SKM-1 treated with dmso at 0.1 percent for 144 hours (cell line): Measurements from ENCODE around the gene SLC24A4.
A peak's percentile ranks its signal among the peaks of the same experiment; 100 is the strongest.
"Not testable (repeated sequence)": the region's sequence is repeated elsewhere in the genome, so short reads cannot be mapped to it uniquely, and the experiment has no call there.

Experiments used
- DNase-seq: peaks from one replicate; lab custom pipeline; 2025; ENCODE audit not compliant: unreplicated experiment; lab: John Stamatoyannopoulos, UW

The SLC24A4 gene

DNA sequence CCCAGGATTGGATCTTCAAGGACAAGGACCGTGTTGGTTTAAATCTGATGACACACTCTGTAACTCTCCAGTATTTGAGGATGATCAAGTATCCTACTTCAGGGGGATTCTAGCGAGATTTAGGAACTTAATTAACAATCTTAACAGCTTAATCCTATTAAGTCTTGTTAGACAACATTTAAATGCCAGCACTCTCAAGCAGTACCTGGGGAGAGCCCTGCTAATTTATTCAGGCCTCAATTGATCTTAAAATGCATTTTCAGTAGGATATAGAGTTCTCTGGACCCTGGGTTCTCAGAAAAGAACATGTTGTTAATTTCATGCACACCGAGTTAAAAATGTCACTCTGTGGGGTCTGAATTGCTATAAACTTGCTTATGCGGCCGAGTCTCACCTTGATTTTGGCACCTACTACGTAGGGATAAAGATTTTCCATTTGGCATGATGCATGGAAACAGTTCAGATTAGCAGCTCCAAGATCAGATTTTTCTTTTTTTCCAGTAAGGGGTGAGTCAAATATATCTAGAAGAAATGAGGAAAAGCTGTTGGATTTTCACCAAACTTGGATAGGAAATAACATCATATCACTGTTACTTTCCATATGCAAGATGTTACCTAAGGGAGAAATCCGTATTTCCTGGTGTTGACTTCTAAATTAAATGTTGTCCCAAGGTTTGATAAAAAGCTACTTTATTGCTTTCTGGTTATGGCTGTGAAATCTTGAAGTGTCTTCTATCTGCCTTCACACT is 76.1 kb downstream of the SLC24A4 start:
- DNase-seq, result no peak

DNA sequence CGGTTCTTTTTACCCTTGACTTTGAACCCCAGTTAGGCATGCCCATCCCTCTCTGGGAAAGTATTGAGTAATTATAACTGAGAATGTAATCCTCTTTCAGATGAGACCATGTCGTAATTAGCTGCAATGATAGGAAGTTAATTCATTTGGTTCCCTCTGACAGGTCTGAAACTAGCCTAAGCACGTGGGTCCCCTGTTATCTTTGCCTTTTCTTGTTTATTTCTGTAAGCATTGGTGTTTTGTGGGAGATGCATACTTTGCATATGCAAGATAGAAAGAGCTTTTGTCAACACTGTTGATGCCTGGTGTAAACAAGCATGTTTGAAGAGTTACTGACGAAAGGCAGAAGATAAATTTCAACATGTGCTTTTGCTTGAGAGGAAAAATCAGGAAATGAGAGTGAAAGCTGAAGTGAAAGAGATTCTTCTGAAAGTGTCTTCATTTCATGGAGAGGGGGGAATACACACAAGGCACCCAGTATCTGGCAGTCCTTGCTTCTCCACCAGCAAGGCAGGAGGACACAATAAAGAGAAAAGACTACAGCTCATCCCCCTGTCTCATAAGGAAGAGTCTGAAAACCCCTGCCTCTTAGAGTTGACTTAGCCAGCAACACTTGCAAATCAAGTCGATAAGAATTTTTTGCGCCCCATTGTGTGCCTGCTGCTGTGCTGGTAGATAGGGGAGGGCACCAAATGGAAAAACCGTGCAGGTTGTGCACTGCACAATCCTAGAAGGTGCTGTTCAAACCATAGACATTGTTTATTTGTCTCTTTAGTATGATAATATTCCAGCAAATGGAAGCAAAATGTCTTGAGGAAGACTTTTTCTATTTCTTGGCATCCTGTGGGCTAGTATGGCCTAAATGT is 77.8 kb downstream of the SLC24A4 start:
- DNase-seq, result peak; percentile 75

DNA sequence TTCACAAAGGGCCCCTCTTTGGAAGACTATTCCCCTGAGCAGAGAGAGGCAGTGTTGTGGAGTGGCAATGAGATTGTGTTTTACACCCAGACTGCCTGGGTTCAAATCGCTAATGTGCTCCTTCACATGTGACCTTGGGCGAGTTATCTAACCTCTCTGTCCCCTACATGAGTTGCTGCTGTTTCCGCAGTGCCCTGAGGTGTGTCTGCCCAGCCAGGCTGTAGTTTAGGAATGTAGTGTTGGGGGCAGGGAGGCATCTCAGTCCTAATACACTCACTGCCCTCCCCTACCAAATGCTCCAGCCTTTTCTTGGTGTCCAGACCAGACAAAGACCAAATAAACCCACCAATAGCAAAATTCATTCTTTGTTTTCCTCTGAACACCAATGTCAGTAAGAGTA is 78.6 kb downstream of the SLC24A4 start:
- no peak for DNase-seq

DNA sequence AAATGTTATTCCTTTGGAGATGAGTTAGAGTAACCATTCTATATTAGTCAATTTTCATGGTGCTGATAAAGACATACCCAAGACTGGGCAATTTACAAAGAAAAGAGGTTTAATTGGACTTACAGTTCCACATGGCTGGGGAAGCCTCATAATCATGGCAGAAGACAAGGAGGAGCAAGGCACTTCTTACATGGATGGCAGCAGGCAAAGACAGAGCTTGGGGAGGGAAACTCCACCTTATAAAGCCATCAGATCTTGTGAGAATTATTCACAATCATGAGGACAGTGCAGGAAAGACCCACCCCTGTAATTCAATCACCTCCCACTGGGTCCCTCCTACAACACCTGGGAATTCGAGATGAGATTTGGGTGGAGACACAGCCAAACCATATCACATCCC is 79.5 kb downstream of the SLC24A4 start:
- DNase-seq, result not testable (repeated sequence)

DNA sequence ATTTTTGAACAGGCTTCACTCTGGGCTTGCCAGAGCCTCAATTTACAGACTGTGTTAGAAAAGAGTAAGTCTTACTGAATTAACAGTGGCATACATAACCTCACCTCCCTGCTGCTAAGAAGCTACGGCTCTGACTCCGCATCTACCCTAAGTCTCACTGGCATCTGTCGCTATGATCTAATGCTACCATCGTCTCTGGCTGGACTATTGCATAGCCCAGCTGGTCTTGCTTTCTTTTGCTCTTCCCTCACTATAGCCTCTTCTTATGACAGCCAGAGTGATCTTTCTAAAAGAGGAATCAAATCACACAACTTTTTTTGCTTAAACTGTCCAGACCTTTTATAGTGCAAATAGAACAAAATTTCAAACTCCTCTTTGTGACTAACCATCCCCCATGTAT is 81.1 kb downstream of the SLC24A4 start:
- DNase-seq, result no peak

DNA sequence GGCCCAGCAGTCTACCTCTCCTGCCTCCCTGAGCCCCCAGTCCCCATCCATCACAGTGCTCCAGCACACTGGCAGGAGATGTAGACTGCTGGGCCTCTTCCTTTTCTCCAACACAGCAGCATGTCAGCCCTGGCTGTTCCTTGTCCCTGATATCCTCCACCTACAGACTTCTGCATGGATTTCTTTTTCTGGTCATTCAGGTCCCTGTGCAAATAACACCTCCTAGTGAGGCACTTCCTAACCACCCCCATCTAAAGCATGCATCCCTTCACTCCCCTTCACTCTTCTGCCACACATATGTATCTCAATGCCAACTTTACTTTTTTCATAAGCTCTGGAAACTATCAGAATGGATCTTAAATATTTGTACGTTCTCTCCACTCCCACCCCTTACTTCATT is 81.5 kb downstream of the SLC24A4 start:
- no peak for DNase-seq

DNA sequence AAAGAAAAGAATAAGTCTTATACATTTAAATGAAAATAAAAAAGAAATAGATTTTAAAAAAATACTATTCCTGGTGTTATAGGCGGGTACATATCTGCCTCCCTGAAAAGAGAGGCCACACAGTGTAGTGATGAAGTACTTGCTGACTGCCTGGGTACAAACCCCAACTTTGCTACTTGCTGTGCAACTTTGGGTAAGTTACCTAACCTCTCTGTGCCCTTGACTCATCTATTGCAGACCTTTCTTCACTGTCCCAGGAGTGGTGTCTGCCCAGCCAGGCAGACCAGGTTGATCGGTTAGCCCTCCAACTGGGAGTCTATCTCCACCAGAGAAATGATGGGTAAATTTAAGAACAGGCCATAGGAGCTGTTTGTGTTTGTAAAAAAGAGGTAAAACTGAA is 82.0 kb downstream of the SLC24A4 start:
- no peak for DNase-seq

DNA sequence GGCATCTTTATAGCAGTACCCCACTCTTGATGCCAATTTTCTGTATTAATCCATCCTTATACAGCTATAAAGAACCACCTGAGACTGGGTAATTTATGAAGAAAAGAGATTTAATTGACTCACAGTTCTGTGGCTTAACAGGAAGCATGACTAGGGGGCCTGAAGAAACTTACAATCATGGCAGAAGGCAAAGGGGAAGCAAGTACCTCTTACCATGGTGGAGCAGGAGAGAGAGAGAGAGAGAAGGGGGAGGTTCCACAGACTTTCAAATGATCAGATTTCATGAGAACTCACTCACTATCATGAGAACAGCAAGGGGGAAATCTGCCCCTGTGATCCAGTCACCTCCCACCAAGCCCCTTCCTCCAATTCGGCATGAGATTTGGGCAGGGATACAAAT is 84.4 kb downstream of the SLC24A4 start:
- DNase-seq, result peak; percentile 33

DNA sequence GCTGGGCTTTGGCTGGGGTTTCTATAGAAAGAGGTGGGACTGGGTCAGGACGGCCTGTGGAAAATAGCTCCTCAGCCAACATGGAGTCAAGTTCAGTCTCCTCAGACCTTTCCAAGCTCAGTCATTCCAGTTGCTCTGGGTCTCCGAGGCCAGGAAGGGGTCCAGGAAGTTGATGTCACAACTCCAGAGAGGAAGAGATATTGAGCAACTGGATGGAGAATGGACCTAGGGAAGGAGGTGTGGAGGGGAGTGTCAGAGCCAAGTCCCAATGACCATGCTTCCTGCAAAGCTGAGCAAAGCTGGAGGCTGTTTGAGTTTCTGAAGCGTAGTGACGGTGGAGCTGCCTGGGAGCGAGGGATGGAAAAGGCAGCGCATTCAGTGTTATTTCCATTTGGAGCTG is 86.1 kb downstream of the SLC24A4 start:
- no peak for DNase-seq

DNA sequence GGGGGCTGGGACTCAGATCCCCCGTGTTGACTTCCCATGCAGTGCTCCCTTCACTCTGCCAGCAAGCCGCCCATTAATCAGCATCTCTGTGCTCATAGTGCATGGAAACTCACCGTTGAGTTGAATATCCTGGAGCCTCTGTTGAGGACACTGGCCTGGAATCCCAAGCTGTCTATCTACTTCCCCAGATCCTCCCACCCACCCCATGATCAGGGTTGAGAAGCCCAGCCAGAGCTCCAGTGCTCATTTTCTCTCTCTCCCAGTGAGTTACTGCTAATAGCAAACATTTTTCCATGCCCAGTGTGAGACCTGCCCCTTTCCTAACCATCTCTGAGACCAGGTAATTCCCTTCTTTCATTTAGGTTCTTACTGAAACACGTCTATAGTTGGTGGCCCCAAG is 88.2 kb downstream of the SLC24A4 start:
- DNase-seq, result no peak

DNA sequence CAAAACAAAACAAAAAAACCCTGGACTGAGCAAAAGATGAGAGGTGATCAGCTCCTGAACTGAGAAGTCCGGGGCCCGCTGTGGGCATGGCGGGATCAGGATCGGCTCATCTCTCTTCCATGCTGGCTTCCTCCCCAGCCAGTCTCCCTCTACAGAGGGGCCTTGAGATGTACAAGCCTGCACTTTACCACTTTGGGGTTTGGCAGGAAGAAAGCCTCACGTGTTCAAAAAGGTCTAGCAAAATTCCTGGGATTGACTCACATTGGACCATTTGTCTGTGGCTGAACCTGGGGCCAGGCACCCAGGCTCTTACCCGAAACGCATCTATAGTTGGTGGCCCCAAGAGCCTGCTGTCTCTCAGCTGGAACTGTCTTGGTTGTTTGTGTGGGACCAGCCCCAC is 89.0 kb downstream of the SLC24A4 start:
- DNase-seq, result no peak

DNA sequence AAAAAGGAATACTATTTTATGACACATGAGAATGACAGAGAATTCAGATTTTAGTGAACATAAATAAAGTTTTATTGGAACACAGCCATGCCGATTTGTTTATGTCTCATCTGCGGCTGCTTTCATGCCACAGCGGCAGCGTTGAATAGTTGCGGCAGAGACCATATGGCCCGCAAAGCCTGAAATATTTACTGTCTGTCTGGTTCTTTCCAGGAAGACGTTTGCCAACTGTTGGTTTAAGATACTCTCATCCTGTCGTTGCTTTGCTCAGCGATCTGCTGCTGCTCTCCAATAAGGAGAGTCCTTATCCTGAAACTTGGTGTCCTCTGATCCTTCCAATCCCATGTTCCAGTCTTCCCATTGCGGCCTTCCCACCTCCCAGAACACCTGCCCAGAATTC is 89.9 kb downstream of the SLC24A4 start:
- DNase-seq, result no peak

DNA sequence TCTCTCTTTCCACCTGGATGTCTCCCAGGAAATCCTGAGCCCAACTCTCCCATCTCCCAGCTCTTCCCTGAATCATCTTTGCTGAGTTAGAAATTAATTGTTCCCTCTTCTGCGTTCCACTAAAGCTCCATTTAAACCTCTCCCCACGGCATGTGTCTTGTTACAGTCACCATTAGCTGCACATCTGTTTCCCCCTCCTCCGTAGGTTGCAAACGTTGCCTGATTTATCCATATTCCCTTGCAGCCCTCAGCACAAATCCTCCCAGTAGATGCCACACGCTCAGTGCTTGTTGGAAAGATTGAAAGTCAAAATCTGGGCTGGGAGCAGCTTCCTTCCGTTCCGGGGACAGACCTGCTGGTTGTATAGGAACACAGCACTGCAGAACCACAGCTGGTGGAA is 90.4 kb downstream of the SLC24A4 start:
- no peak for DNase-seq

DNA sequence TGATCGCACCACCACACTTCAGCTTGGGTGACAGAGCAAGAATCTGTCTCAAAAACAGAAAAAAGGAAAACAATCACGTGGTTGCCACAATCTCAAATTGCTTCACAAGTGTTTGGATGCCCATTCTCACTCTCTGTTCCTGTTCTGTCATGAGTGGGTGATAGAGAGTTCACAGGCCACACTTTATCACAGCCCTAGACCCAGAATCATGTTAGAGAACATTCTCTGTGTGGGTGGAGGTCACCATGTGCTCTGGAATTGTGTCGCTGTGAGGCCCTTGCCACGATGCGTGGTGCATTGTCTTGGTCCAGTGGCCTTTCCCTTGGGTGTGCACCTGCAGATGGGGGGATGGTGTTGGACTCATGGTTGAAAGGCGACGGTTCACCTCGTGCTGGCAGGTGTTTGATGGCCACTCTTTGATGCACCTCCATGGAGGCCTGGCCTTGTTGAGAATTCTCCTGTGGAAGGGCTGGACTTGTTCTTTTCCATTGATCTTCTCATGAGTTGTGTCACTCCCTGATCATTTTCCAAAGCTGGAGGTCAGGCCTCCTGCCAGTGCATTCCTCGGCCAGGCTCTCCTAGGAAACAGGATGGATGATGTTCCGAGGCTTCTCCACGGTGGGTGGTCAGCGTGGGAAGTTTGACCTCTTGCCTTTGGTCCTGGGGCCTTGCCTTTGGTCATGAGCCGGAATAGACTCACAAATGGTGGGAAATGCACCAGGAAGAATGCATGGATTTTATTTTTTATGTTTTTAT is 91.9 kb downstream of the SLC24A4 start:
- no peak for DNase-seq

DNA sequence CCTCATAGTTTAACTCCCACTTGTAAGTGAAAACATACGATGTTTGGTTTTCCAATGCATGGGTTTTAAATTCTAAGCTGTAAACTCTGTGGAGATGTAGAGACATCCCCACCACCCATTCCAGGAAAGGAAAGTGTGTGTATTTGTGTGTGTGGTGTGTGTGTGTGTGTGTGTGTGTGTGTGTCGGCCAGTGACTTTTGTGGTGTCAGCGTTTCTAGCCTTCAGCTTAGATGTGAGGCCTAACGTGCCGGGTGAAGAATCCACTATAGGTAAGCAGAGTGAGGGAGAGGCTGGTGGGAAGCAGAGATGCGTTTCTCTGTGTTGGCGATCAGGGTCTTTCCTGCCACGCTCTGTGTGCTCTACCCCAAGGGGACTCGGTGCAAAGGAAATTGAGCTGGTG is 93.0 kb downstream of the SLC24A4 start:
- DNase-seq, result no peak

DNA sequence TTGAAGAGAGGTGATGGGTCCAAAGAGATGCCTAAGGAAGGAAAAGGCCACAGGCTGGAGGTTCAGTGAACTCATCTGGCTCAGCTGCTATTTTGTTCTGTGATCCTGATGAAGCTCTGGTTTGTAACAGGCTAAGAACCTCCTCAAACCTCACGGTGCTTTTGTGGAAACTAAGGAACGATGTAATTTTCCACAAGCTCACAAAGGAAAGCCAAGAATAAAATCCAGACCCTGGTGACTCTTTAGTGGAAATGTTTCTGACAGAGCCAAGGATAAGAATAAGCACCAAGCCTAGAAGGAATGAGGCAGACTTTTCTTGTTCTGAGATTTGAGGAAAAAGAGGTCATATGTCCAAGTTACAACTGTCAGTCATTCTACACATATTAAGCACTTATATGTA is 93.6 kb downstream of the SLC24A4 start:
- no peak for DNase-seq

DNA sequence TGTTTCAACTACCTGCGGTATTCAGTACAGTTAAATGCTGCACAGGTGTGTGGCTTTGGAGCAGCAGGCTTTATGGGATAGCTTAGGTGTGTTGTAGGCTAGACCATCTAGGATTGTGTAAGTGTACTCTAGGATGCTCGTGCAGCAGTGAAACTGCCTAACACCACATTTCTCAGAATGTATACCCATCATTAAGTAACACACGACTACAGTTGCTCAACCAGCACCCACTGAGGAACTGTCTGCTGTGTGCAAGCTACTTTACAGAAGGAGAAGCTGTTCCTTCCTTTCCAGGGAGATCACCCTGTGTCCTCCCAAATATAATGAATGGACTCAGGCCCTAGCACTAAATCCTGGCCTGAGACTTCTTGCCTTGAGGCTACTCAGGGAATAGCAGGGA is 94.8 kb downstream of the SLC24A4 start:
- peak; percentile 88 for DNase-seq

DNA sequence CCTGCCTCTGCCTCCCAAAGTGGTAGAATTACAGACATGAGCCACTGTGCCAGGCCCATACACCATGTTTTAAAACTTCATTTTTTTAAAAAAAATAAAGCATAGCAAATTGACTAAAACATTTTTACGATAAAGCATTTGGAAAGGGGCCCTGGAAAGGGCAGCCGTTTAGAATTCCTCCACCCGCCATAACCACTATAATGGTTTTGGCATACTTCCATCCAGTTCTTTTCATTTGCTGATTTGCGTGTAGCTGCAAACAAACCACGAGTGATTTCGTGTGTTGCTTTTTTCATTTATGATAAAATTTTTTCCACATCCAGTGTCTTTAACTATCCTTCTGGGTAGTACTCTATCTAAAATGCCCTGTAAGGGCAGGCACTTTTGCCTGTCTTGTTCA is 98.8 kb downstream of the SLC24A4 start:
- no peak for DNase-seq

DNA sequence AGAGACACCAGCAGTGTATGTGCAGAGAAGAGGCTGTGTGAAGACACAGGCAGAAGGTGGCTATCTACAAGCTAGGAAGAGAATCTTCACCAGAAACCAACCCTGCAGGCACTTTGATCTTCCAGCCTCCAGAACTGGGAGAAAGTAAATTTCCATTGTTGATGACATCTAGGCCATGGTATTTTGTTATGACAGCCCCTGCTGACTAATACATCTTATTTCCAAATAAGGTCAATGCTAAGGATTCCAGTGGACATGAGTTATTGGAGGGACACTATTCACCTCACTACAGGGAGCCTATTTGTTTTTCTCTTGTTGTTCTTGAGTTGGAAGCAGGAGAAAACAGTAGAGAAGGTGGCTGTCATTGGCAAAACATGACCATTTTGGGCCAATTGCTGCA is 102.1 kb downstream of the SLC24A4 start:
- DNase-seq, result no peak

DNA sequence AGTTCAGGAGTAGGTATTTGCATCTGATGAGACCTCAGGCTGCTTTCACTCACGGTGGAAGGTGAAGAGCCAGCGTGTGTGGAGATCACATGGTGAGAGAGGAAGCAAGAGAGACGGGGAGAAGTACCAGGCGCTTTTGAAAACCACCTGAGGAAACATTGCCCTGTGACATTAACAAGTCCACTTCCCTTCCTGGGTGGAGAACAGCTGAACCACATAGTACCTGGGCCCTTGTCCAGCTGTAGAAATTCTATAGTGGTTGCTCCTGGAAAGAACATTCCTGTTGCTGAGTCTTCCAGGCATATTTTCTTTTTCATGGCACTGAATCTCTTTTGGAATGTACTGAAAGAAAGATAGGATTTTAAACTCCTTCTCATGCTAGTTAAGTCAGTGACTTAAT is 103.3 kb downstream of the SLC24A4 start:
- DNase-seq, result no peak

DNA sequence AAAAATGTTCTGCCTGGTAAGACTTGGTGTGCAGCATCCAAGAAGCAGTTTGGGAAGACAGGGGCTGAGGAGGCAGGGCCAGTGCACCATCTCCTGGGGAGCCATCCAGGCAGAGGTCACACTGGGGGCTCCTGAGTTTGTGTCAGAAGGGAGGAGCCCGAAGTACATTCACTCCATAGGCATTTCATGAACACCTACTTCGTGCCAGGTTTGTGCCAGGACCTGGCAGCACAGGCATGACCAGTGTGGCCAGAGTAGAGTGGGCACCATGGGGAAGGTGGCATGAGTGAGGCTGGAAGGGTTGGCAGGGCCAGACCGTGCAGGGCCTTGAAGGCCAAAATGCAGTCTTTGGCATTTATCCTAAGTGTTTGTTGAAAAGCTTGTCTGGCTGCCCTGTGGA is 104.1 kb downstream of the SLC24A4 start:
- DNase-seq, result no peak

DNA sequence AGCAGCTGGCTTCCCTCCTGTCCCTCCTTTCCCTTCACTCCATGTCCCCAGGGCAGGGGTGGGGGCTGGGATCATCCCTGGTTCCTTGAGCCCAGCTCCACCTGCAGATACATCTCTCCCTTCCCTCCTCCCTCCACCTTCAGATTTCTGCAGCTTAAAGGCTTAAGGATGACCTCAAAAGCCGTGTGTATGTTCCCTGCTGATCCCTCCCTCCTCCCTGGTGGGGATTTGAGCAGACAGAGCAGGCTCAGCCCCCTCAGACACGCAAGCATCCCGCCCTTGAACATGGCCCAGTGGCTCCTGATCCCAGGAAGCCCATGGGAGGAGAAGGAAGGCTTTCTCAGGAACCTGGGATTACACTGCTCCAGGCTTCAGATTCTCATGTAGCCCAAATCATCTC is 107.7 kb downstream of the SLC24A4 start:
- no peak for DNase-seq
